Tibial nerve (tissue), 4 donors: ENCODE results near the gene LRRC61. TPM values are rescaled to one million over a fixed set of nuclear protein-coding genes. Genes with fewer than 3 reads are reported as not detected.
A peak's percentile ranks its signal among the peaks of the same experiment; 100 is the strongest.

ENCODE experiments used
- DNase-seq, 2 donors: peaks; one replicate each; pipeline ENCODE4 v3.0.0-alpha.2; 2019; ENCODE audit warnings: low spot score in 2 of 2
- H3K27ac ChIP-seq, 4 donors: fragments of 200-600 bp; sonication (generic) in 3 of 4; one replicate each; pipeline ENCODE4 v1.5.1; 2017 to 2019; ENCODE audit warnings: mild to moderate bottlenecking in 1 of 4
- H3K27me3 ChIP-seq, 2 donors: fragments of 200-600 bp; sonication (generic) in 1 of 2; one replicate each; pipeline versions ENCODE4 v1.5.1 to v1.6.0; 2017 to 2019
- H3K36me3 ChIP-seq, 3 donors: fragments of 200-600 bp; sonication (generic); one replicate each; pipeline ENCODE4 v1.5.1; 2018 to 2019
- H3K4me1 ChIP-seq, 4 donors: fragments of 200-600 bp; sonication (generic) in 3 of 4; one replicate each; pipeline ENCODE4 v1.5.1; 2017 to 2019
- H3K4me3 ChIP-seq, 4 donors: fragments of 200-600 bp; sonication (generic) in 3 of 4; one replicate each; pipeline ENCODE4 v1.5.1; 2017 to 2019; ENCODE audit warnings: mild to moderate bottlenecking in 1 of 4, moderate library complexity in 1 of 4
- H3K9me3 ChIP-seq, 4 donors: fragments of 200-600 bp; sonication (generic) in 3 of 4; one replicate each; pipeline ENCODE4 v1.5.1; 2017 to 2019
- EP300 ChIP-seq, 2 donors: sonication (generic); formaldehyde crosslinking; IDR thresholded peaks; one replicate each; pipeline ENCODE4 v1.6.1; 2017; ENCODE audit warnings: antibody characterized with exemption in 2 of 2, mild to moderate bottlenecking in 1 of 2
- POLR2A ChIP-seq, 2 donors: fragments of 450-650 bp; IDR thresholded peaks; one replicate each; pipeline ENCODE4 v1.6.1; 2017; ENCODE audit warnings: antibody characterized with exemption in 2 of 2, mild to moderate bottlenecking in 2 of 2, moderate library complexity in 2 of 2
- WGBS, 2 donors: methylation state at CpG; one replicate each; pipeline ENCODE4 v1.1.5; 2018; 5-methylcytosine and 5-hydroxymethylcytosine counted together
- total RNA-seq, 4 donors: library from RNA; depleted of rRNA; stranded (reverse); fragments of >200 nt; gene quantifications; one replicate each; pipeline ENCODE4 v1.1.0, GENCODE V29; 2016
- TF ChIP-seq, protein P1 (sequence below), 5 experiments: fragments of 200-600 bp in 3 of 5; fragments of 450-650 bp in 2 of 5; sonication (generic) in 3 of 5; IDR thresholded peaks; one replicate each; pipeline ENCODE4 v1.5.1; 2016 to 2019; ENCODE audit warnings: antibody characterized with exemption in 5 of 5, mild to moderate bottlenecking in 3 of 5, moderate library complexity in 2 of 5

Gene LRRC61
- total RNA-seq, 4 donors from 2014 or later: 7.9 to 19.3 (median 9.6) TPM

- Histone ChIP-seq H3K9me3 (no peaks in the 10 kb centered on the region), H3K27me3 (peaks cover 0 to 3% of the 10 kb centered on the region in 2 donors), H3K27ac (peak overlapping the region in 1 of 4 donors; percentile 91), H3K4me3 (no peak overlapping the region), H3K36me3 (peaks cover 0 to 19% (median 0%) of the 10 kb centered on the region in 3 donors), H3K4me1 (peaks cover 0 to 80% (median 21%) of the 10 kb centered on the region in 4 donors)
- 66 to 82% methylated on average over 10 of the region's 11 CpGs for WGBS, 2 donors
- TF ChIP-seq EP300 (IDR thresholded peaks at IDR 0.05) (no peak), POLR2A (IDR thresholded peaks at IDR 0.05) (no peak)
- TF ChIP-seq, protein P1, sequence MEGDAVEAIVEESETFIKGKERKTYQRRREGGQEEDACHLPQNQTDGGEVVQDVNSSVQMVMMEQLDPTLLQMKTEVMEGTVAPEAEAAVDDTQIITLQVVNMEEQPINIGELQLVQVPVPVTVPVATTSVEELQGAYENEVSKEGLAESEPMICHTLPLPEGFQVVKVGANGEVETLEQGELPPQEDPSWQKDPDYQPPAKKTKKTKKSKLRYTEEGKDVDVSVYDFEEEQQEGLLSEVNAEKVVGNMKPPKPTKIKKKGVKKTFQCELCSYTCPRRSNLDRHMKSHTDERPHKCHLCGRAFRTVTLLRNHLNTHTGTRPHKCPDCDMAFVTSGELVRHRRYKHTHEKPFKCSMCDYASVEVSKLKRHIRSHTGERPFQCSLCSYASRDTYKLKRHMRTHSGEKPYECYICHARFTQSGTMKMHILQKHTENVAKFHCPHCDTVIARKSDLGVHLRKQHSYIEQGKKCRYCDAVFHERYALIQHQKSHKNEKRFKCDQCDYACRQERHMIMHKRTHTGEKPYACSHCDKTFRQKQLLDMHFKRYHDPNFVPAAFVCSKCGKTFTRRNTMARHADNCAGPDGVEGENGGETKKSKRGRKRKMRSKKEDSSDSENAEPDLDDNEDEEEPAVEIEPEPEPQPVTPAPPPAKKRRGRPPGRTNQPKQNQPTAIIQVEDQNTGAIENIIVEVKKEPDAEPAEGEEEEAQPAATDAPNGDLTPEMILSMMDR (IDR thresholded peaks at IDR 0.05): no peak
- DNase-seq: no peak
Observed at GRCh38 chr7:150338166-150338829, 15.1 kb downstream of the LRRC61 start.

DNA sequence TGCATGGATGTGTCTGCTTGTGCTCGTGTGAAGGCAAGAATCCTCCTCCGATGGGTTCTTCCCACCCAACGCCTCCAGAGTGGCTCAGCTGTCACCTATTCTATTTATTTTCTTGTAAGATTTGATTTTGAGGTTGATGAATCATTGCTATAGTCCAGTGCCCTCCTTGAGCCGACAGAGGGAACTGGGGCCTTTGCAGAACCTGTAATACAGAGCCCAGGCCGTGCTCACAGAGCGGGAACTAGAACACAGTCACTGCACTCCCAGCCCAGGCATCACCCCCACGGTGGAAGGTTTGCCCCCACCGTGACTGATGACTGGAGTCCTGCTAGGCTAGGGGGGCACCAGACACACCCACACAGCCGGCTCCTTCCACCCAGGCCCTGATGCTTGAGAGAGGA lies 16.3 kb downstream of the LRRC61 start:
- peak overlapping the region in 2 of 4 donors; percentile 51 to 65 for H3K4me3 ChIP-seq
- H3K36me3 ChIP-seq: peaks cover 0 to 19% (median 0%) of the 10 kb centered on the region in 3 donors
- peak overlapping the region in 3 of 4 donors; percentile 80 to 91 (median 88) for H3K27ac ChIP-seq
- WGBS, 2 donors: 29 to 42% methylated on average over 9 of the region's 9 CpGs
- H3K27me3 ChIP-seq: peaks cover 0 to 3% of the 10 kb centered on the region in 2 donors
- peaks cover 0 to 79% (median 21%) of the 10 kb centered on the region in 4 donors for H3K4me1 ChIP-seq
- peaks cover 0 to 6% (median 0%) of the 10 kb centered on the region in 4 donors for H3K9me3 ChIP-seq
- TF ChIP-seq, protein P1 (IDR thresholded peaks at IDR 0.05): no peak
- TF ChIP-seq POLR2A (IDR thresholded peaks at IDR 0.05) (no peak), EP300 (IDR thresholded peaks at IDR 0.05) (no peak)
- DNase-seq: no peak

GRCh38 chr7:150340024-150340749 lies 17.0 kb downstream of the LRRC61 start:
- Histone ChIP-seq H3K4me1 (peaks cover 0 to 71% (median 19%) of the 10 kb centered on the region in 4 donors), H3K27me3 (peaks cover 0 to 3% of the 10 kb centered on the region in 2 donors), H3K27ac (peak overlapping the region; percentile 80 to 91 (median 84)), H3K36me3 (peaks cover 0 to 19% (median 0%) of the 10 kb centered on the region in 3 donors), H3K9me3 (peaks cover 0 to 8% (median 0%) of the 10 kb centered on the region in 4 donors), H3K4me3 (peak overlapping the region; percentile 51 to 65 (median 58))
- WGBS, 2 donors: 12 to 14% methylated on average over 23 to 35 of the region's 39 CpGs
- DNase-seq: peak in 1 of 2 donors; percentile 29
- no peak for TF ChIP-seq POLR2A (IDR thresholded peaks at IDR 0.05)
- peak in 1 of 2 donors; percentile 11 for TF ChIP-seq EP300 (IDR thresholded peaks at IDR 0.05)
- TF ChIP-seq, protein P1 (IDR thresholded peaks at IDR 0.05): no peak

GRCh38 chr7:150340875-150341262 lies 17.7 kb downstream of the LRRC61 start:
- WGBS, 2 donors: 1 to 2% methylated on average over 29 of the region's 29 CpGs
- Histone ChIP-seq H3K36me3 (peaks cover 0 to 19% (median 0%) of the 10 kb centered on the region in 3 donors), H3K27ac (peak overlapping the region; percentile 80 to 91 (median 84)), H3K27me3 (peaks cover 0 to 3% of the 10 kb centered on the region in 2 donors), H3K4me3 (peak overlapping the region; percentile 51 to 65 (median 58)), H3K4me1 (peaks cover 0 to 64% (median 16%) of the 10 kb centered on the region in 4 donors), H3K9me3 (peaks cover 0 to 8% (median 0%) of the 10 kb centered on the region in 4 donors)
- TF ChIP-seq EP300 (IDR thresholded peaks at IDR 0.05): no peak
- TF ChIP-seq, protein P1 (IDR thresholded peaks at IDR 0.05): no peak
- TF ChIP-seq POLR2A (IDR thresholded peaks at IDR 0.05): no peak
- no peak for DNase-seq
